Aorta (tissue), 5 donors: ENCODE measurements around the gene TOR1B. TPM values are rescaled to one million over a fixed set of nuclear protein-coding genes. Genes with fewer than 3 reads are reported as not detected.

Experiments
- ATAC-seq: fragments of 200-7000 bp; cut with Tn5 transposase; one replicate; pipeline ENCODE4 v1.9.1; 2022; ENCODE audit warnings: moderate library complexity; ENCODE audit not compliant: low FRiP score
- DNase-seq, 2 donors: peaks; one replicate each; pipeline ENCODE4 v3.0.0-alpha.2; 2020
- H3K27ac ChIP-seq, 2 donors: one replicate each; pipeline ENCODE4 v1.5.1; 2013; ENCODE audit warnings: low read length in 2 of 2, mild to moderate bottlenecking in 2 of 2, moderate library complexity in 2 of 2, control low read depth in 1 of 2, inconsistent platforms in 1 of 2, low read depth in 1 of 2
- H3K27me3 ChIP-seq, 2 donors: one replicate each; pipeline ENCODE4 v1.6.1; 2013; ENCODE audit warnings: control low read depth in 1 of 2, low read length in 1 of 2, mild to moderate bottlenecking in 1 of 2, moderate library complexity in 1 of 2; ENCODE audit not compliant: insufficient read depth in 2 of 2, control insufficient read depth in 1 of 2
- H3K36me3 ChIP-seq, 2 donors: one replicate each; pipeline ENCODE4 v1.6.1; 2013; ENCODE audit warnings: control low read depth in 1 of 2, low read length in 1 of 2, mild to moderate bottlenecking in 1 of 2; ENCODE audit not compliant: insufficient read depth in 2 of 2, control insufficient read depth in 1 of 2
- H3K4me1 ChIP-seq, 2 donors: one replicate each; pipeline ENCODE4 v1.6.1; 2013; ENCODE audit warnings: low read length in 2 of 2, control low read depth in 1 of 2, mild to moderate bottlenecking in 1 of 2, moderate library complexity in 1 of 2; ENCODE audit not compliant: insufficient read depth in 2 of 2, control insufficient read depth in 1 of 2
- H3K4me3 ChIP-seq, 2 donors: one replicate each; pipeline ENCODE4 v1.5.1; 2013; ENCODE audit warnings: low read length in 2 of 2, control low read depth in 1 of 2, mild to moderate bottlenecking in 1 of 2
- H3K9me3 ChIP-seq: one replicate; pipeline ENCODE4 v1.6.1; 2013; ENCODE audit warnings: mild to moderate bottlenecking, low read length; ENCODE audit not compliant: control insufficient read depth
- WGBS, 2 donors: extraction: QIAGEN DNeasy Blood & Tissue Kit; methylation state at CpG; one replicate each; pipeline ENCODE4 v1.1.7; 2013; 5-methylcytosine and 5-hydroxymethylcytosine counted together
- intact Hi-C, 2 donors: fragments of 100-400 bp; cut with DNase I; formaldehyde crosslinking; loops; one replicate each; pipeline versions ENCODE4 v1.14.2 to v1.15.0; 2022
- polyA plus RNA-seq, 2 donors: library from polyadenylated mRNA; stranded (reverse); fragments of 200-250 nt; gene quantifications; one replicate each; pipeline ENCODE4 v1.2.3, GENCODE V29; 2013
- total RNA-seq, 2 donors: library from RNA; stranded (reverse); fragmentation: NEBNext Ultra II Directional; extraction: Animal tissue kit (Norgen Biotek cat#: 25700); gene quantifications; one replicate each; pipeline ENCODE4 v1.2.1, GENCODE V29; 2021
- donor health status: healthy with polysubstance abuse.
- donor health status: Bipolar disorder and iron deficiency.
- donor health status: DM: no; HTN: no; CAD: no.
- donor health status: DM: no; HTN: no; CAD: no.
- donor health status: DM: yes; HTN: yes; CAD: no.

Gene TOR1B
- total and polyA plus RNA-seq, 4 donors, result 11.4 to 24.3 (median 20.0) TPM

DNA sequence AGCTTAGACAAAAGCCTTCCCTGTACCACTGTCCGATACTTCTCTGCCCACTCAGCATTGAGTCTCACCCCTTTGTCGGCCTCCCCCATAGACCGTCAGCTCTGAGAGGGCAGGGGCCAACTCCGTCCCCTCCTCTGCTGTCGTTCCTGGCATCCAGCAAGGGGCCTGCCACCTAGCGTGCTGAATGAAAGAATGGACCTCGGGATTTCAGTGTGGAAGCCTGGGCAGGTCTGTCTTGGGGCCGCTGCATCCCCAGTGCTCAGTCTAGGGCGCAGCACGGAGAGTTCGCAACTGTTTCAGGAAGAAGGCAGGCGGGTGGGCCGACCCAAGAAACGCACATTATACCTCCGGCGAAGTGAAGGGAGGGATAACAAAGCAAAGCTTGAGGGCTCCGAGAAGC lies 1.5 kb upstream of the TOR1B start:
- intact Hi-C loops, result no loop called here
- WGBS, 2 donors, result 70 to 76% methylated on average over 17 of the region's 17 CpGs

DNA sequence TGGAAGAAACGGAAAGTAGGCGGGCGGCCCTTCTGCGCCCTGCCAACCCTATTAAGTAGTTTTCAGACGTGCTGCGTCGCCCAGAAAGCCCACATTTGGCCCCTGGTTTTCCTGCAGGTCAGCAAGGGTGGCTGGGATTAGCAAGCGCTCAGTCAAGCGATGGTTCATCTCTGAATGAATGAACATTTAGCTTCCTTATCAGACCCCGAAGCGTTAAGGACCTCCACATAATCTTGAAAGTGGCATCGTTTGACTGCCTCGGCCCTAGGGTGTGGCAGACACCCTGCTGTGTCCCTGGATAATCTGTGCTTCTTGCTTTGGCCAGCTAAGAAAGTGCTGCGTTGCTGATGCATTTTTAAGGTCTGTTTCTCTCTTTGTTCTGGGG lies 684 bp downstream of the TOR1B start:
- no peaks in the 10 kb centered on the region for H3K36me3 ChIP-seq
- ATAC-seq, result no peak
- no peaks in the 10 kb centered on the region for H3K9me3 ChIP-seq
- 1% methylated on average over 14 of the region's 14 CpGs for WGBS, 2 donors
- H3K27me3 ChIP-seq, result no peaks in the 10 kb centered on the region
- intact Hi-C loops, result no loop called here
- peak overlapping the region; percentile 72 to 75 for H3K4me3 ChIP-seq
- H3K27ac ChIP-seq, result no peak overlapping the region
- DNase-seq, result no peak
- no peaks in the 10 kb centered on the region for H3K4me1 ChIP-seq

More for the DNA sequence above, 1.5 kb upstream of the TOR1B start:
- DNase-seq (no peak), ATAC-seq (no peak)
- no peak overlapping the region for H3K27ac ChIP-seq
- H3K4me1 ChIP-seq, result no peaks in the 10 kb centered on the region
- H3K27me3 ChIP-seq, result no peaks in the 10 kb centered on the region
- no peak overlapping the region for H3K4me3 ChIP-seq
- H3K36me3 ChIP-seq, result no peaks in the 10 kb centered on the region
- no peaks in the 10 kb centered on the region for H3K9me3 ChIP-seq

DNA sequence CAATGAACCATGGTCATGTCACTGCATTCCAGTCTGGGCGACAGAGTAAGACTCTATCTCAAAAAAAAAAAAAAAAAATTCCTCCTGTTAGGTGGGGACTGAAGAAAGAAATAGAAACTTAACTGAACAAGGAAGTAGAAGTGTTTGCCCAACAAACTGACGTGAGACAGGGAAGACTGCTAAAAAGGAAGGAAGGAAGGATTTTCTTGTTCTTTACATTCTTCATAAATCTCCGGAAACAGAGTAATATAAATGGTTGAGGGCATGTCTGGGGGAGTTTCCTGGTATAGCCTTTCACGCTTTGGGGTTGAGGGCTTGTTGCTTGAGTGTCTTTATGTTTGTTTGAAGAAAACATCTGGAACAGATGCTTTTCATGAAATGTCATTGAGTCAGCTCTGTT lies 3.1 kb downstream of the TOR1B start:
- DNase-seq, result no peak
- ATAC-seq, result no peak
- H3K27ac ChIP-seq, result no peak overlapping the region
- intact Hi-C loops, result no loop called here
- peaks cover 0 to 3% of the 10 kb centered on the region in 2 donors for H3K36me3 ChIP-seq
- no peaks in the 10 kb centered on the region for H3K9me3 ChIP-seq
- no peak overlapping the region for H3K4me3 ChIP-seq
- 73 to 77% methylated on average over 4 of the region's 4 CpGs for WGBS, 2 donors
- no peaks in the 10 kb centered on the region for H3K27me3 ChIP-seq
- H3K4me1 ChIP-seq, result no peaks in the 10 kb centered on the region

- no peak overlapping the region for H3K27ac ChIP-seq
- peaks cover 0 to 3% of the 10 kb centered on the region in 2 donors for H3K36me3 ChIP-seq
- H3K4me1 ChIP-seq, result no peaks in the 10 kb centered on the region
- intact Hi-C loops, result no loop called here
- no peaks in the 10 kb centered on the region for H3K27me3 ChIP-seq
- 85 to 86% methylated on average over 11 of the region's 11 CpGs for WGBS, 2 donors
- no peak overlapping the region for H3K4me3 ChIP-seq
- no peak for ATAC-seq
- no peak for DNase-seq
- no peaks in the 10 kb centered on the region for H3K9me3 ChIP-seq
Observed at GRCh38 chr9:129809346-129809745, 6.4 kb downstream of the TOR1B start.

DNA sequence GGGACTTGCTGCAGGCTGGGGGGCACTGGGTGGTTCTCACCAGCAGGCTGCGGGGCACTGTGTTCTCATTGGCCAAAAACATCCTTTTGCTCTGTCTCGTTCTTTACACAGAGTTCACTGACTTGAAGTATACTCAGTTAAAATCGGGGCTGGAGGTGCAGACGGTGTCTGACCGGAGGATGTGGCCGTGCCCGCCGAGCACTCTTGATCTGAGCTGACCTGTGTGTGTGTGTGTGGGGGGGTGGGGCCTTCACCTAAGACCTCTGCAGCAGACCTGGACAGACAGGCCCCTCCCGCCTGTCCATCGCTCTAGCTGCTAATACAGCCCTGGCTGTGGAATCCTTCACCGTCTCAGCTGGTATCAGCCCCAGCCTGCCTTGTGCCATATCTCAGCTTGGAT lies 7.1 kb downstream of the TOR1B start:
- no peaks in the 10 kb centered on the region for H3K4me1 ChIP-seq
- WGBS, 2 donors, result 84 to 86% methylated on average over 11 of the region's 11 CpGs
- H3K36me3 ChIP-seq, result peaks cover 0 to 3% of the 10 kb centered on the region in 2 donors
- H3K27me3 ChIP-seq, result no peaks in the 10 kb centered on the region
- H3K27ac ChIP-seq, result no peak overlapping the region
- H3K9me3 ChIP-seq, result no peaks in the 10 kb centered on the region
- H3K4me3 ChIP-seq, result no peak overlapping the region
- DNase-seq (no peak), ATAC-seq (no peak)
- intact Hi-C loops, result no loop called here

GRCh38 chr9:129810788-129811187 lies 7.8 kb downstream of the TOR1B start:
- Histone ChIP-seq H3K4me1 (no peaks in the 10 kb centered on the region), H3K36me3 (peaks cover 0 to 3% of the 10 kb centered on the region in 2 donors), H3K4me3 (no peak overlapping the region), H3K27ac (no peak overlapping the region), H3K27me3 (no peaks in the 10 kb centered on the region), H3K9me3 (no peaks in the 10 kb centered on the region)
- ATAC-seq (no peak), DNase-seq (no peak)
- intact Hi-C loops, result no loop called here
- WGBS, 2 donors, result 78% methylated on average over 6 of the region's 6 CpGs

DNA sequence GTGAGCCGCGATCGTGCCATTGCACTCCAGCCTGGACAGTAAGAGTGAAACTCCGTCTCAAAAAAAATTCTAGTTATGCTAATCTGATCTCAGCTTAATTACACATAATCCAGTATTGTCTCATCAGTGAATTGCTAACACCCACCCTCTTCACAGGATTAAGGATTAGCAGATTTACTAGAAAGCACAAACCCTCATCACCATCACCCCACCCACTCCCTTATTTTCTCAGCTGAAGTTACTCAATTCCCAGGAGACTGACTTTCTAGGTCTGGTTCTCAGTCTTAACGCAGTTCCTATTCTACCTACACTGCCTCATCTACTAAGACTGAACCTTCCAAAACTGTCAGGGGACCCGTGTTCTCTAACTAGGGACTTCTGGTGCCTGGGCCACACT lies 9.0 kb downstream of the TOR1B start:
- intact Hi-C loops, result no loop called here
- Histone ChIP-seq H3K9me3 (no peaks in the 10 kb centered on the region), H3K36me3 (peaks cover 0 to 3% of the 10 kb centered on the region in 2 donors), H3K4me3 (no peak overlapping the region), H3K27me3 (no peaks in the 10 kb centered on the region), H3K27ac (no peak overlapping the region), H3K4me1 (no peaks in the 10 kb centered on the region)
- ATAC-seq, result no peak
- no peak for DNase-seq
- WGBS, 2 donors, result 81 to 82% methylated on average over 6 of the region's 6 CpGs

DNA sequence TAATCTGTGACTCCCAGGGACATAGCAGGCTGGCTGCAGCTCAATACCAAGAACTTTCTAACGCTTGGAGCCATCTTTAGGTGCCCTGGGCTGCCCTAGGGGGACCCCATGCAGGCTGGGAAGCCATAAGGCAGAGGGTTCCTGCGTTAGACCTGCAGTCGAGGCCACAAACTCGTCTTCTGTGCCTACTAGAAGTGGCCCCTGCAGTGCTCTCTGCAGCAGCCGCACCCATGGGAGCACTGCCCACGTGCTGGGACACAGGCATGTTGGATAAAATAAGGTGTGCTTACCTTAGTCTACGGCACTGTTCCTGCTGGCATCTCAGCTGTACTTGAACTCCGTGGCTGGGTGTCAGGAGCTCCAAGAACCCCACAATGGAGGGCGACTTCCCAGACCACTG lies 9.4 kb downstream of the TOR1B start:
- Histone ChIP-seq H3K9me3 (no peaks in the 10 kb centered on the region), H3K27me3 (no peaks in the 10 kb centered on the region), H3K36me3 (peaks cover 0 to 4% of the 10 kb centered on the region in 2 donors), H3K27ac (no peak overlapping the region), H3K4me1 (no peaks in the 10 kb centered on the region), H3K4me3 (no peak overlapping the region)
- no peak for ATAC-seq
- intact Hi-C loops, result no loop called here
- 83 to 86% methylated on average over 9 of the region's 9 CpGs for WGBS, 2 donors
- no peak for DNase-seq

GRCh38 chr9:129813661-129814060 lies 10.7 kb downstream of the TOR1B start:
- Histone ChIP-seq H3K9me3 (no peaks in the 10 kb centered on the region), H3K36me3 (peaks cover 0 to 4% of the 10 kb centered on the region in 2 donors), H3K27me3 (no peaks in the 10 kb centered on the region), H3K4me3 (no peak overlapping the region), H3K27ac (no peak overlapping the region), H3K4me1 (no peaks in the 10 kb centered on the region)
- intact Hi-C loops, result no loop called here
- ATAC-seq (no peak), DNase-seq (no peak)
- WGBS, 2 donors, result 71 to 77% methylated on average over 9 of the region's 9 CpGs
